Activated naive CD4-positive, alpha-beta T cell treated with anti-CD3 and anti-CD28 coated beads, Interleukin-2, amount 10 ng/mL, durations not matched to agents 7 days and 5 days (primary cell): ENCODE data around the gene RYR3.

Experiments used
- CTCF ChIA-PET: fragments of 350-600 bp; sonication (Branson Sonifier 250); formaldehyde crosslinking; loops from one replicate; lab custom pipeline; 2021; ENCODE audit warnings: antibody characterized with exemption; lab: Charles Lee
- DNase-seq: peaks from one replicate; pipeline ENCODE4 v3.0.0-alpha.2; 2020
- H3K27ac Mint-ChIP-seq: one replicate; pipeline ENCODE4 v1.8.0; 2021; ENCODE audit warnings: mild to moderate bottlenecking, moderate library complexity, mixed read lengths
- H3K27me3 Mint-ChIP-seq: one replicate; pipeline ENCODE4 v1.8.0; 2021; ENCODE audit warnings: mild to moderate bottlenecking, mixed read lengths
- H3K36me3 Mint-ChIP-seq: one replicate; pipeline ENCODE4 v1.8.0; 2021; ENCODE audit warnings: mixed read lengths
- H3K4me1 Mint-ChIP-seq: one replicate; pipeline ENCODE4 v1.8.0; 2021; ENCODE audit warnings: mixed read lengths
- H3K4me3 Mint-ChIP-seq: one replicate; pipeline ENCODE4 v1.8.0; 2021; ENCODE audit warnings: mild to moderate bottlenecking, moderate library complexity, mixed read lengths
- H3K9me3 Mint-ChIP-seq: one replicate; pipeline ENCODE4 v1.8.0; 2021; ENCODE audit warnings: mixed read lengths

Gene RYR3

GRCh38 chr15:33304924-33305323 lies 5.8 kb upstream of the RYR3 start:
- no peaks in the 10 kb centered on the region for H3K36me3 Mint-ChIP-seq
- no peak overlapping the region for H3K4me3 Mint-ChIP-seq
- no peaks in the 10 kb centered on the region for H3K4me1 Mint-ChIP-seq
- no peak for DNase-seq
- peaks cover 14% of the 10 kb centered on the region for H3K27me3 Mint-ChIP-seq
- no peak overlapping the region for H3K27ac Mint-ChIP-seq
- CTCF ChIA-PET: no interaction called here
- H3K9me3 Mint-ChIP-seq: no peaks in the 10 kb centered on the region

GRCh38 chr15:33309602-33310276 lies 1.0 kb upstream of the RYR3 start:
- DNase-seq: no peak
- Mint-ChIP-seq H3K4me3 (no peak overlapping the region), H3K4me1 (no peaks in the 10 kb centered on the region), H3K9me3 (no peaks in the 10 kb centered on the region), H3K36me3 (no peaks in the 10 kb centered on the region), H3K27ac (no peak overlapping the region), H3K27me3 (peaks cover 51% of the 10 kb centered on the region)
- CTCF ChIA-PET: interaction anchor here (1.4 to 1.8 kb wide), 2 partner anchors 17 to 391 kb away, joined by 3 to 4 read pairs; no protein-coding TSS in a partner anchor

GRCh38 chr15:33311312-33311971 lies 675 bp downstream of the RYR3 start:
- H3K4me1 Mint-ChIP-seq: no peaks in the 10 kb centered on the region
- H3K27ac Mint-ChIP-seq: no peak overlapping the region
- CTCF ChIA-PET: no interaction called here
- no peaks in the 10 kb centered on the region for H3K9me3 Mint-ChIP-seq
- no peak for DNase-seq
- H3K36me3 Mint-ChIP-seq: no peaks in the 10 kb centered on the region
- no peak overlapping the region for H3K4me3 Mint-ChIP-seq
- H3K27me3 Mint-ChIP-seq: peaks cover 46% of the 10 kb centered on the region

- Mint-ChIP-seq H3K4me1 (no peaks in the 10 kb centered on the region), H3K9me3 (no peaks in the 10 kb centered on the region), H3K36me3 (no peaks in the 10 kb centered on the region), H3K4me3 (no peak overlapping the region), H3K27ac (no peak overlapping the region), H3K27me3 (peaks cover 50% of the 10 kb centered on the region)
- DNase-seq: no peak
- CTCF ChIA-PET: no interaction called here
These were observed 2.7 kb downstream of the RYR3 start for GRCh38 chr15:33313491-33313890.

GRCh38 chr15:33314069-33314468 lies 3.3 kb downstream of the RYR3 start:
- Mint-ChIP-seq H3K9me3 (no peaks in the 10 kb centered on the region), H3K4me3 (no peak overlapping the region), H3K27ac (no peak overlapping the region), H3K4me1 (no peaks in the 10 kb centered on the region), H3K36me3 (no peaks in the 10 kb centered on the region), H3K27me3 (peaks cover 49% of the 10 kb centered on the region)
- DNase-seq: no peak
- CTCF ChIA-PET: no interaction called here

GRCh38 chr15:33315044-33315443 lies 4.3 kb downstream of the RYR3 start:
- Mint-ChIP-seq H3K27me3 (peaks cover 39% of the 10 kb centered on the region), H3K36me3 (no peaks in the 10 kb centered on the region), H3K4me1 (no peaks in the 10 kb centered on the region), H3K27ac (no peak overlapping the region), H3K4me3 (no peak overlapping the region), H3K9me3 (no peaks in the 10 kb centered on the region)
- CTCF ChIA-PET: interaction anchor here (0.6 kb wide), 1 partner anchor 22 kb away, joined by 3 read pairs; no protein-coding TSS in a partner anchor
- no peak for DNase-seq

- Mint-ChIP-seq H3K27ac (no peak overlapping the region), H3K27me3 (peaks cover 10% of the 10 kb centered on the region), H3K4me3 (no peak overlapping the region), H3K4me1 (no peaks in the 10 kb centered on the region), H3K36me3 (no peaks in the 10 kb centered on the region), H3K9me3 (no peaks in the 10 kb centered on the region)
- CTCF ChIA-PET: no interaction called here
- no peak for DNase-seq
These were observed 7.1 kb downstream of the RYR3 start for GRCh38 chr15:33317896-33318295.

GRCh38 chr15:33320017-33320416 lies 9.2 kb downstream of the RYR3 start:
- Mint-ChIP-seq H3K27me3 (peaks cover 3% of the 10 kb centered on the region), H3K4me1 (no peaks in the 10 kb centered on the region), H3K4me3 (no peak overlapping the region), H3K9me3 (no peaks in the 10 kb centered on the region), H3K27ac (no peak overlapping the region), H3K36me3 (no peaks in the 10 kb centered on the region)
- no peak for DNase-seq
- CTCF ChIA-PET: no interaction called here

- Mint-ChIP-seq H3K9me3 (no peaks in the 10 kb centered on the region), H3K4me3 (no peak overlapping the region), H3K27ac (no peak overlapping the region), H3K36me3 (no peaks in the 10 kb centered on the region), H3K4me1 (no peaks in the 10 kb centered on the region), H3K27me3 (peaks cover 3% of the 10 kb centered on the region)
- no peak for DNase-seq
- CTCF ChIA-PET: interaction anchor here (1.3 kb wide), 1 partner anchor 29 kb away, joined by 3 read pairs; no protein-coding TSS in a partner anchor
These were observed 11.3 kb downstream of the RYR3 start for GRCh38 chr15:33322091-33322490.

GRCh38 chr15:33324609-33325008 lies 13.8 kb downstream of the RYR3 start:
- H3K4me3 Mint-ChIP-seq: no peak overlapping the region

GRCh38 chr15:33326908-33327307 lies 16.1 kb downstream of the RYR3 start:
- DNase-seq: no peak
- Mint-ChIP-seq H3K27ac (no peak overlapping the region), H3K4me1 (no peaks in the 10 kb centered on the region), H3K4me3 (no peak overlapping the region), H3K27me3 (no peaks in the 10 kb centered on the region), H3K36me3 (no peaks in the 10 kb centered on the region), H3K9me3 (no peaks in the 10 kb centered on the region)
- CTCF ChIA-PET: no interaction called here

More at GRCh38 chr15:33324609-33325008, 13.8 kb downstream of the RYR3 start:
- no peaks in the 10 kb centered on the region for H3K9me3 Mint-ChIP-seq
- no peaks in the 10 kb centered on the region for H3K36me3 Mint-ChIP-seq
- CTCF ChIA-PET: no interaction called here
- no peak for DNase-seq
- no peaks in the 10 kb centered on the region for H3K4me1 Mint-ChIP-seq
- H3K27me3 Mint-ChIP-seq: no peaks in the 10 kb centered on the region
- no peak overlapping the region for H3K27ac Mint-ChIP-seq

- Mint-ChIP-seq H3K4me1 (no peaks in the 10 kb centered on the region), H3K4me3 (no peak overlapping the region), H3K9me3 (no peaks in the 10 kb centered on the region), H3K27me3 (no peaks in the 10 kb centered on the region), H3K27ac (no peak overlapping the region), H3K36me3 (no peaks in the 10 kb centered on the region)
- no peak for DNase-seq
- CTCF ChIA-PET: no interaction called here
These were observed 17.3 kb downstream of the RYR3 start for GRCh38 chr15:33328106-33328505.

- Mint-ChIP-seq H3K4me1 (no peaks in the 10 kb centered on the region), H3K9me3 (no peaks in the 10 kb centered on the region), H3K27me3 (no peaks in the 10 kb centered on the region), H3K4me3 (no peak overlapping the region), H3K27ac (no peak overlapping the region), H3K36me3 (no peaks in the 10 kb centered on the region)
- DNase-seq: no peak
- CTCF ChIA-PET: no interaction called here
These were observed 18.7 kb downstream of the RYR3 start for GRCh38 chr15:33329457-33329856.

- no peak overlapping the region for H3K4me3 Mint-ChIP-seq
- no peaks in the 10 kb centered on the region for H3K4me1 Mint-ChIP-seq
- no peak for DNase-seq
- no peaks in the 10 kb centered on the region for H3K27me3 Mint-ChIP-seq
- CTCF ChIA-PET: no interaction called here
- no peaks in the 10 kb centered on the region for H3K36me3 Mint-ChIP-seq
- H3K27ac Mint-ChIP-seq: no peak overlapping the region
- H3K9me3 Mint-ChIP-seq: no peaks in the 10 kb centered on the region
These were observed 20.2 kb downstream of the RYR3 start for GRCh38 chr15:33330931-33331330.

GRCh38 chr15:33341953-33342352 lies 31.2 kb downstream of the RYR3 start:
- Mint-ChIP-seq H3K4me3 (no peak overlapping the region), H3K4me1 (no peaks in the 10 kb centered on the region), H3K9me3 (no peaks in the 10 kb centered on the region), H3K36me3 (no peaks in the 10 kb centered on the region), H3K27ac (no peak overlapping the region), H3K27me3 (no peaks in the 10 kb centered on the region)
- CTCF ChIA-PET: no interaction called here
- no peak for DNase-seq
